HG02943 (cell line): ENCODE measurements around the gene DPYD.

Experiments
- ATAC-seq: cut with Tn5 transposase; IDR thresholded peaks from one replicate; pipeline ENCODE4 v1.9.1; 2021; ENCODE audit warnings: mild to moderate bottlenecking, low read depth, moderate library complexity; ENCODE audit not compliant: unreplicated experiment

The DPYD gene

DNA sequence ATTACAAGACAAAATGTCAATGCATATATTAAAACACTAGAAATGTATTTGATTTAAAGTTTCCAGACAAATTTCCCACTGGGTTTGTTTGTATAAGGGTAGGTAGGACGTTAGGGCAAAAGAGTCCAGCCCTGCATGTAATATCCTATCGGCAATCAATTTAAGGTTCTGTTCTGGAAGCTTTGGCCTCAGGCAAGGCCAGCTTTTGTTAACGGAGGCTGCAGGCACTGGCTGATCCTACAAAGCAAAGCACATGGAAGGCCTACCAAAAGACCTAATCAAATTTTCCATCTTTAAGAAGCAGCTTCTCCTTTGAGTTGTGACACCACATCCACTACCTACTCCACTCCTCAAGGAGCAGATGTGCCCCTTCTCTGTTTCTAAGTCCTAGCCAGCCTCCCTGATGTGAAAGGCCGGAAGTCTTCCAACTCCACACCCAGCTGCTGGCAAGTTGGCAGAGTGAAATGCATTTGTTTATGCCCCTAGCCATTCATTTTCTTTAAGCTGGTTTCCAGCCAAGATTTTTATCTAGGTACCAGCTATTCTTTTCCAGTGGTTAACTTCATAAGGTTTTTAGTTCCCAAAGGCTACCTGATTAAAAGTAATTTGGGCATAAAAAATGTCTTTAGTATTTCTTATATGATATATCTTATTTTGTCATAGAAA lies 746.7 kb downstream of the DPYD start:
- ATAC-seq: no peak

DNA sequence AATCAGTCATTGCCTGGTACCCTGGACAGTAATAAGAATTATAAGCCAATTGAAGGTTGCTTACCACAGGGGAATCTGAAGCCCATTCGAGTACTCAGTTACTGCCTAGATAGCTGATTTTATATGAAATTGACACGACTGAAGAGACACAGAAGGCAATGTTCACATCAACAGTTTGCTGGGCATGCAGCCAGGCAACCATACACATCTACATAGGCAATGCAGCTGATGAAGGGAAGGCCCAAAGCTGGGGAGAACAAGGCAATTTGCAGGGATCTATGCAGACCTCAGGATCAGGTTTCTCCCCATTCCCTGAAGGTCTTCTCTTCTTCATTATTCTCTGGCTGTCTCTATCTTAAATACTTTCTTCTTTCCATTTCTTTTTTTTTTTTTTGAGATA lies 750.5 kb downstream of the DPYD start:
- no peak for ATAC-seq

DNA sequence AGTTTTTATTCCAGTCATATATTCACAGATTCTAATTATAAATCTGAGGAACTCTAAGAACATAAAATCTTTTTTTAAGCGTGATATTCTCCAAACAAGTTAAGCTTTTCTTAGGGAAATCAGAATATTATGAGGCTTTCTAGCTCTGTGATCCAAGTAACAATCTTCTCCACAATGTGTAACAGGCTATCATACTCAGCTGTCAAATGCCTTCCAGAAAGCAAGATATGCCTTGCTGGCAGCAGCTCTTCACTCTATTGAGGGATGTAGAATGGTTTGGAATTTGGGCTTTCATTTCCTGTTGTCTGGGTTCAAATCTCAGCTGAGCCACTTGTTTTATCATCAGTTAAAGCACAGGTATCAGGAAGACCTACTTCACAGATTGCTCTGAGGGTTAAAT lies 752.8 kb downstream of the DPYD start:
- ATAC-seq: no peak

DNA sequence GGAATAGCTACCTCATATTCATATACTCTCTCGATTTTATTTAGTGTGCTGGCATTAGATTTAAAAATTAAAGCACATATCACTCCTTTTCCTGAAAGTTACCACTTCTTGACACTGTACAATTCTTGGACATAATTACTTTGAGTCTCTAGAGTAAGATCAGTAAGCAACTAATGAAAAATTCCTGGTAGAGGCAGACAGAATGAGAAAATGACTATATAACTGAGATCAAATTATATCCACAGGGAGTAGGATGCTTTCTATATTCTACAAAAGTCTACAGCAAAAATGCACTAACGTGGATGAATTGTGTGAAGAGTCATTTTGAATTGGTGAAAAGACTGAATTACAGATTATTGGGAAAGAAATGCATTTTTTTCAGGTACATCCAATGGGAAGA lies 753.6 kb downstream of the DPYD start:
- no peak for ATAC-seq

DNA sequence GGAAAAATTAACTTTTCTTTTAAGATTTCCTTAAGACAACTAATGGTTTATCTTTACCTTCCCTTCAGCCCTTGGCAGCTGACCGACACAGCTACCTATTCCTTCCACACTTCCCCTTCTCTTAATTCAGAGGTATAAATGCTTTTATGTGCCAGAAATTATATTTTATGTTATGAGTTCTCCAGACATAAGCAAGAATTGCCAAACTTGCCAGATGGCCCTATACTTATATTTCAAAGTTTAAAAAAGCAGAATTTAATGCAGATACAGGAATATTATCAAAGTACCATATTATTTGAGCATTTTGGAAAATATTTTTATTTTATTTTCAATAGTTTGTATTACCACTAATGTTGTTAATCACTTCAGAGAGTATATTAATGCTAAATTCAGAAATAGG lies 754.2 kb downstream of the DPYD start:
- ATAC-seq: no peak

DNA sequence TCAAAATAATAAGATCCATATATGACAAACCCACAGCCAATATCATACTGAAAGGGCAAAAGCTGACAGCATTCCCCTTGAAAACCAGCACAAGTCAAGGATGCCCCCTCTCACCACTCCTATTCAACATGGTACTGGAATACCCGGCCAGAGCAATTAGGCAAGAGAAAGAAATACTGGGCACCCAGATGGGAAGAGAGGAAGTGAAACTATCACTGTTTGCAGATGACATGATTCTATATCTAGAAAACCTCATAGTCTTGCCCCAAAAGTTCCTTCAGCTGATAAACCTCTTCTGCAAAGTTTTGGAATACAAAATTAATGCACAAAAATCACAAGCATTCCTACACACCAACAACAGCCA lies 756.6 kb downstream of the DPYD start:
- ATAC-seq: no peak

DNA sequence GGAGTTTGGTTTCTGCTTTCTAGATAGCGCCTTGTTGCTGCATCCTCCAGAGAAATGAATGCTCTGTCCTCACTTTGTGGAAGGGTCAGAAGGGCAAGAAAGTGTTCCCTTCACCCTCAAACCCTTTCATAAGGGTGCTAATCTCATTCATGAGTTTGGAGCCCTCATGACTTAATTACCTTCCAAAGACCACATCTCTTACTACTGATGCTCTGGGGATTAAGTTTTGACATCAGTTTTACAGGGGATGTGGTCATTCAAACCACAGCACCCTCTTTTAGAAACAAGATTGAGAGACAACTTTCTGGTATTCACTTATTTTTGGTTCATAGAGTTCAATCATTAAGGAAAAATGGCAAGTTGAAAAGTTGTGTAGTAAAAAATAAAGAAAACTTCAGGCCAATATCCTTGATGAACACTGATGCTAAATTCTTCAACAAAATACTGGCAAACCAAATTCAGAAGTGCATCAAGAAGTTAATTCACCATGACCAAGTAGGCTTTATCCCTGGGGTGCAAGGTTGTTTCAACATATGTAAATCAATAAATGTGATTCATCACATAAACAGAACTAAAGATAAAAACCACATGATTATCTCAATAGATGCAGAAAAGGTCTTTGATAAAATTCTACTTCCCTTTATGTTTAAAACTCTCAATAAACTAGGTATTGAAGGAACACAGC lies 757.1 kb downstream of the DPYD start:
- peak; percentile 71 for ATAC-seq

DNA sequence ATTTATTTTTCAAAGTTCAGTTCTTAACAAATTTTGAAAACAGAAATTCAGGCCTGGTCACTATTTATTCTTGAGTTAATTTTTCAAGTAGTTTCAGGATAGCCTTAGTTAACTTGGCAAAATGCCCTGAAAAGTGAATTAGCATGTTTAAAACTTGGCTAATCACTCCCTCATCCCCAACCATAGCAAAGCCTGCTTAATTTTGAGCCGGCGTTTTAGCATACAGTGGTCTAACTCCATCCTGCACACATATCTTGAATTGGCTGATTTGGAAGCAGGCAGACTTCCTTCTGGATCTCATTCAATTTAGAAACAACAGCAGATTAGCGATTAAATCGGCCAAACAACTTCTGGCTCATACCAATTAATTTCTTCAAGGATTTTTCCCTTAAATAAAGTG lies 760.0 kb downstream of the DPYD start:
- no peak for ATAC-seq

DNA sequence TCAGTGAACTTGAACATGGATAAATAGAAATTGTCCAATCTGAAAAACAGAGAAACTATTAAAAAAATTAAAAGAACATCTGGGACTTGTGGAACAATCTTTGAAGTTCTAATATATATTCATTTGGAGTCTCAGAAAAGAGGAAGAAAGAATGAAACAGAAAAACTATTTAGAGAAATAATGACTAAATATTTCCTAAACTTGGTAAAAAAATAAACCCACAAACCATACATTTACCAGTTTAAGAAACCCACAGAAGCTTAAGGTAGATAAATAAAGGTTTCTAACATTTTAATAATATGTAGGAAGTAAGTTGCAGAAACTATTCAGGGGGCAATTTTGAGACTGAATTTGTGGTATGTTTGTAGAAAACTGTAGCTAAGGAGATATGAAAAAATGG lies 761.5 kb downstream of the DPYD start:
- no peak for ATAC-seq

DNA sequence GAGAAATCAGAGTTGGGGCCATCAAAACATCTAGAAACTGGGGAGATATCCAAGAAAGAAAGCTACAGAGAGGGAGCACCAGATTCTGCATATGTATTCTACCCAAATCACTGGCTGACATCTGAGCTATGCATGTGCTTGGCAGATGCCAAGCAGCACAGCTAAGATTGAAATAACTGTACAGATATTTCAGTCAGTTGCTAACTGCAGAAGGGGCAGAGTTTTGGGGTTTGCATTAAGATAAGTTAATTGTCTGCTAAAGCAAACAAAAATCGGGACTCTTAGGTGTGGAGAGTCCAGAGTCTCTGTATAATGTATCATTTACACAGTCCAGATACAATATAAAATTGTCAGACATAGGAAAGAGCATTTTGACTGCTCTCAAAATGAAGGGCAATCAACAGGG lies 762.1 kb downstream of the DPYD start:
- ATAC-seq: no peak

DNA sequence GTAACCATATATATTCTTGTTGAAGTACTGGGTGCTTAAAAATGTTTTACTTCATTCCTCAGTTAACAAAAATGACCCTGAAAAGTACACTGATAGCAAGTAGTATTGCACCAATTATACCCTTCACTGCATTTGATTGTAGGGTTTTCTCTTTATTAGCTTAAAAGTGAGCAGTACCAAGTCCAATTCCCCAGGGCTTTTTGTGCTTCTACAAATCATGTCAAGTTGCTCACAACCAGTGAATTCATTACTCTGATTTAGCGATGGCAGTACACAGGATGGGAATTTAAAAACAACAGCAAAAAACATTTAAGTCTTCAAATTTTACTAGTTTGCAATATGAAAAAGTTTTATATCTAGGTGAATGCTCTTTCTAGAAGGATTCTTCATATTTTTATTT lies 762.8 kb downstream of the DPYD start:
- no peak for ATAC-seq

DNA sequence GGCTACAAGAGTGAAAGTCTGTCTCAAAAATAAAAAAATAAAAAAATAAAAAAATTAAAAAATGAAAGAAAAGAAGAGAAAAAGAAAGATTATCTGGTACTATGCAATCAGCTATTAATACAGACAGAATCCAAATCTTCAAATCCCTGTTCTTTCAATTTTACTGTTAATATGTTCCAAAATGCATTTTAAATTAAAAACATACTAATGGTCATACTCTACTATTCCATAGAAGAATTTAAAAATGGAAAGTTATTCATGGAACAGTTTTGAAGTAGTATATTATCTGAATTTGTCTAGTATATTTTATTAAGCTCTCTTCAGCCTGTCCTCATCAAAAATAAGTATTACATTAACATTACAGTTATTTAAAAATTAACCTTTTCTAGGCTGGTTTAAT lies 769.2 kb downstream of the DPYD start:
- ATAC-seq: no peak

DNA sequence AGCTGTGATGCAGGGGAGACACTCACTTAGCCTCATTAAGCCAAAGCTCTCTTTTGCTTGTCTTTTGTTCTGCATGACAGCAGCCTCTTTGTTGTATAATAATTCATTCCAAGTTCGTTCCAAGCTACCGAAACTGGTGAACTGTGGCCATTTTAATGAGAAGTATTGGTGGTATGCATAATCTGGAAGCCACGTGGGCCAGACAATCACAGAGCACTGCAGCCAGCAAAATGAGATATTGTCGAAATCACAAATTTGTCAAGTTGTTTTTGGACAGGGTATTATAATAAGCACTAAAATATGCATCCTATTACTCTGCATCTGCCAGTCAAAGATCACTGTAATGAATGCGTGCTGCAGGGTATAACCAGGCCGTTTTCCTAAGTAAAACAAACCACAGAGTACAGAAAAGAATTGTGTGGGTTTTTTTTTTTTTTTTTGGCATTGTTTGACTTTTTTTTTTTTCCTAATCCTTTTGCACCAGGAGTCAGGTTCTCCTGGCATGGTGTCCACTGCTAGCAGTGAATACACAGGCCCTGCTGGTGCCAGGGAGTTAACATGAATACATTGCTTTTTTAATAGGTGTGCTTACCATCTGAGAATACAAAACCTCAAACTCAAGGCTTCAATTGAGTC lies 775.4 kb downstream of the DPYD start:
- no peak for ATAC-seq

DNA sequence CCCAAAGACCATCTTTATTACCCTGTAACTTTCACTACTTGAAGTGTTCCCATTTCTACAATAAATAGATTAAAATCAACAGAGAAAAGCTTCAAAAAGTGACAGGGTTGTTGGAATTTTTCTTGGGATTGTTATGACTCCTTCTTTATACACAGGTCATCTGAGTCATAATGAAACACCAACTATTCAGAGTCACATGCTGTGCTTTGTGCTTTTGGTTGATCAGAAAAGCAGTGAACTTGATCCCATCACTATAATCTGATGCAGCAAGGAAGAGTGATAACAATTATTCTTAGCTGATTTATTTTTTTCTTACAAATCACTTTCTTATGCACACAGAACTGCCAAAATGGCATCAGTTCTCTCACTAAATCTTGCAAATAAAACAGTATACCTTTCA lies 776.3 kb downstream of the DPYD start:
- ATAC-seq: no peak

DNA sequence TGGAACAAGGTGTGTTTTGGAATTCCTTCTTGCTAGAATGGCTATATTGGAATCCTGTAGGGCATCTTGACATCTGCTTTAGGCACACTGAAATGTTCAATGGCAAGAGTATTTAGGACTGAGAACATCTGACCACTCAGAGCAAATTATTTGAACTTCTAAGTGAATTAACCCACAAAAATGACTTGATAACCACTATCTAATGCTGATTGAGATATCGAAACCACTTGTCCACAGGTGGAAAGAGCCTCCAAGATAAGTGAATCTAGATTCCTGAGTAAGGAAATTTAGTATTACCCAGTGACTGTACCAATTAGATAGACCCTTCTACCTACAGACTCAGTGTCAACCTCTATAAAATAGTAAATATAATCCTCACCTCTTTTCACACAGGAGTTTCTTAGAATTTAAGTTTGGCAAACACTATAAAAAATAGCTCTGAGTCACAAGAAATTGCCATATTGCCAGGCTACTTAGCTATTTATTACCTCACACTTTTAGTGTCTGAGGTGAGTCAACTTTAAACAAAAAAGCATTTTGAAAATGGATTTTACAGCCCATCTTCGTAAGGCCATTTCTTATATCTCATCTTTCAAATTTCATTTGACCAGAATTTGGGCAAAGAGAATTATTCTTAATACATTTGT lies 777.5 kb downstream of the DPYD start:
- no peak for ATAC-seq

DNA sequence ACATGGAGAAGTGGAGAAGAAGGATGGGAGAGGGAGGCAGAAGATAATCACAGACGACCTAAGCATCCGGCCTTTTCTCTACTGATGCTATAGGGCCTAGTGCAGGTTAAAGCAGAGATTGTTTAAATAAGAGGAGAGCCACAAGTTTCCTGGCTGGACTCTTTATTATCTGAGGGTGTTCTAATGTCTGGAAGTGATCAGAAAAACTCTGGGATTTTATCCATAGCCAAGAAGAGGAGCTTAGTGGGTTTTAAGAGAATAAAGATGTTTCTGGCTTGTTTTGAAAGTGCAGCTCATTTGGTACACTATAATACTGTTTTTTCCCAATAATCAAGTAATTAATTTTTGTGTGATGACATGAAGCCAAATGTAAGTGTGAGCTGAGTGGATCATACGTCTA lies 780.2 kb downstream of the DPYD start:
- no peak for ATAC-seq

DNA sequence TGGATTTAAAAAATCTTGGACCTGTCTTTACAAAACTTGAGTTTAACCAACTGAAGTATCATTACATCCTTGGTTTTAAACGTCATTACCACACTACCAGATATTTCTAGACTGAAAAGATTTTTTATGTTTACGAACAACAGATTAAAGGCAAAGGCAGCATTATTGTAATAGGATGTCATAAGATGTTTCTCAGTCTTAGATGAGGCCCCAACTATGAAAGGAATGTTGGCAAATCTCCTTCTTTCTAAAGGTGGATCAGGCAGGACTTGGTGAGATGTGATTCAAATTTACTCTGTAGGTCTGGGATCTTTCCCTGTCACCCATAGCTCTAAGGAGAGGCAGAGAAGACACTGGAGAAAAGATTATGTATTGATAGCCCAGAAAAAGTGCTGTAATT lies 781.3 kb downstream of the DPYD start:
- no peak for ATAC-seq

DNA sequence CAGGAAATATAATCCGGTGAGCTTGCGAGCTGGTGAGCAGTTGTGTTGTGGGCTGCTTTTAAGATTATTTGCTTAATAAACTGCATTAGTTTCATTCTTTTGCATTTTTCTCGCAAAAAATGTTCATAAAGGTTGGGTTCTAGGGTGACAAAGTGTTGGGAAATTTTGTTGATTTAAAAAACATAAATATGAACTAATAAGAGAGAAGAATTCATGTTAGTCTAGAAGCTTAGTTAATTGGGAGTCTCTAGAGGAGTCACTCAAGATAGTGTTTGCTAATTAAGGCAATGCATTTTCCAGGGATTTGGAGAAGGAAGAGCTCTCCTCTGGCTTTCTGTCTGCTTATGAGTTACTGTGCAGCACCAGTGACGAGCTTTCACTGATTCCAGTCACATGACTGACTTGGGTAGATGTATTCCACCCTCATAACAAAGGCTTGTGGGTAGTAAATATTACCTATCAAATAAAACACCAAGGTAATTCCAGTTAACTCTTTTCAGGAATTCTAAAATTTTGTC lies 782.3 kb downstream of the DPYD start:
- peak; percentile 33 for ATAC-seq

DNA sequence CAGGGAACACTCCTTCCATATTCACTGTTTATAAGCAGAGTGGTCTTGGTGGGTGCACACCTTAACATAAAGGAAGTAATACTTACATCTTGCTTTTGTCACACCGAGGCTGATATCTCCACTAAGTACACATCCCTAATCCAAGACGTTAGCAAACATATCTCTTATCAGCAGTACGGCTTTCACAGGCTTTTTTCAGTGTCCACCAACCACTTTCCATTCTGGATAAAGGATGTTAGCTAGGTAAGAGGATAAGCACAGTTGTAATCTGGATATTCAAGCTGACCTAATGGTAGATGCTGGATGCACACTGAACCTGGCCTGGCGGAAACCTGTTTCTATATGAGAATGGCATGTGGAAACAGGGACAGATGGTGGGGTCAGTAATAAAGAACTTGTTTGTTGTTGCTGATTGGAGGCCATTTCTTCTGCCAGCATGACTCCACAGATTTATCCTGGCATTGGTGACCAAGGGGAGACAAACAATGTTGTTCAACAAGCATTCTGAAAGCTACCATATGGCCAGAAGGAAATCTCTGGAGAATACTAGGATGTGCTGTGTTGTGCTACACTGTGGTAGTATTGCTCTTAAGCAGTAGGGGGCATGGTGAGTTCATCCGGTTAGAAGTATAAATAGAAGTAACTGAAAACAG lies 782.8 kb downstream of the DPYD start:
- peak; percentile 98 for ATAC-seq

DNA sequence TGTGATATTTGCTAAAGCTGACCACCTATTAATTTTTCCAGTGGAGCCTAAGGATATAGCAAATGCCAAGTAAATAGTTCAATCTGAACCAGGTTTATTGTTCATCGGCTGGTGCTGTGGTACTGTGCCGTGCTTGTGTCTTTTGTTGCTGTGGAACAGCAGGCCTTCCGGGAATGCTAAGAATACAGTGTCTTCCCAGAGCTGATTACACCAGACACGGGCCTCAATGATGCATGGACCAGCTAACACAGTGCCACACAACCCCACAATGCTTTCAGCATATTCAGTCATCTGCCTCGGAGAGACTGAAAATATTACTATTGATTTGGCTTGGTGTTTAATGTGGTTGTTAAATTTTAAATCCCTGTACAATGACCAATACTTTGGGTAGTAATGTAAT lies 783.8 kb downstream of the DPYD start:
- ATAC-seq: no peak

DNA sequence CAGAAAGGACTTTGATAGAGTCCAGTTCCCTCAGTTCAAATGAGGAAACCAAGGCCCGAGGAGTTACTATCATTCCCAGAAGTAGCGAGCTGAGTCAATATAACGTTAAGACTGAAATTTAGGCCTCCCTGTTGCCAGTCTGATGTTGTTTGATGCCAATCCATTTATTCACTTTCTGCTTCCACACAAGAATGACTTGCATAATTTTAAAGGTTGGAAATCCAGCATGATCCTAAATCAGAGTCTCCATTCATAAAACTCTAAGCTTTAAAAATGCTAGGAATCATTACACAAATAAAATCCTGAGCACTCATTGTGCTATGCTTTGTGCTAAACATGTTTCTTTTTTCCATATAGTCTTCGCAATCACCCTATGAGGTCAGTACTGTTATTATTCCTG lies 784.9 kb downstream of the DPYD start:
- ATAC-seq: no peak
